Transverse colon (tissue), 3 donors: Measurements from ENCODE around the gene MAGI1.

ENCODE experiments used
- CTCF ChIP-seq, 5 experiments: fragments of 200-600 bp in 3 of 5; fragments of 450-650 bp in 2 of 5; sonication (generic) in 3 of 5; IDR thresholded peaks; 1 replicate in 2 of 5; 2 replicates in 3 of 5; pipeline ENCODE4 v1.5.1; 2016 to 2017; ENCODE audit warnings: antibody characterized with exemption in 5 of 5, inconsistent platforms in 3 of 5, mild to moderate bottlenecking in 2 of 5, moderate library complexity in 1 of 5
- POLR2A ChIP-seq: fragments of 450-650 bp; IDR thresholded peaks from one replicate; pipeline ENCODE4 v1.6.1; 2016; ENCODE audit warnings: antibody characterized with exemption, mild to moderate bottlenecking, moderate library complexity

GRCh38 chr3:65861718-65862117, 177.0 kb downstream of the MAGI1 start:
- no peak for TF ChIP-seq CTCF (IDR thresholded peaks at IDR 0.05)
- no peak for TF ChIP-seq POLR2A
